ENCODE measurements around the gene WTAP. TPM values are rescaled to one million over a fixed set of nuclear protein-coding genes. Genes with fewer than 3 reads are reported as not detected.

Gene WTAP
- total RNA-seq (10 to 100 TPM; 34.9 to 43.8 TPM), polyA plus RNA-seq (10 to 100 TPM; 21.0 to 38.0 TPM)

DNA sequence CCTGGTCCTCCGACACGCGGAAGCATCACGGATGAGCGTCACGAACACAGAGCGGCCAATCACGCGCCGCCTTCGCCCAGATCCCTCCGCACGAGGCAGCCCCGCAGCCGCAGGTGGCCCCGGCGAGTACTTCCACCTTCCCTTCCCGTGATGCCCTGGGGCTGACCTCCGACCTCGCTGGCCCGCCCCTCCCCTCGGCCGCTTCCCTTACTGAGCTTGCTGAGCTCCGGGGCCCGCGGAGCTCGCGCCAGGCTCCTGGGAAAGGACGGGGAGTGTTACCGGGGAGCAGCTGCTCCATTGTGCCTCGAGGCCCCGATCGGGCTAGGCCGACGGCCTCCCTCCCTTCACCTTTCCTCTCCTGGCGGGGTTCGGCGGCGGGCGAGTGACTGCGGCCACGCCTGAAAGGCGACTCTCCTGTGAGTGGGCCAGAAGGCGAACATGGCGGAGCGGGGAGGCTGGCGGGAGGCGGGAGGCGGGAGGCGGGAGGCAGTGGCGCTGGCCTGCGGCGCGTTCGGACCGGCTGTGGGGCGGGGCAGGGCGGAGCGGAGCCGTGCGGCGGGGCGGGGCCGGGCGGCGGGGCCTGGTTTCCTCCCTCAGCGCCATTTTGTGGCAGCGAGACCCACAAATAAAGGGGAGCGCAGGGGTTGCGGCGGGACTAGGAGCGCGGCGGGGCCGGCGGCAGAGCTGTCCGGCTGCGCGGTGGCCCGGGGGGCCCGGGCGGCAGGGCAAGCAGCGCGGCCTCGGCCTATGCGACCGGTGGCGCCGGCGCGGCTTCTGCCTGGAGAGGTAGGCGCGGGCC lies at the start of gene WTAP:
TSS of gene WTAP (plus strand) at position 589 of the 799 bp plus-strand sequence. CDS start 8,760 bp downstream, outside the sequence.
- TF ChIP-seq GABPA (IDR thresholded peaks at IDR 0.05 in 1 of 2, conservative IDR thresholded peaks at IDR 0.05 in 1 of 2) (peak in 1 of 2 donors; percentile 71), NR2F2 (IDR thresholded peaks at IDR 0.05) (peak; percentile 81), RXRA (IDR thresholded peaks at IDR 0.05) (peak; percentile 65 to 74), SP1 (IDR thresholded peaks at IDR 0.05) (peak; percentile 79), EGR1 (IDR thresholded peaks at IDR 0.05; ENCODE audit: low read depth in 2 of 2) (peak in 1 of 2 donors; percentile 32), TAF1 (conservative IDR thresholded peaks at IDR 0.05) (peak; percentile 42), HNF4A (conservative IDR thresholded peaks at IDR 0.05) (peak in 1 of 2 donors; percentile 50), FOXA1 (IDR thresholded peaks at IDR 0.05) (no peak), HNF4G (IDR thresholded peaks at IDR 0.05) (no peak), RAD21 (IDR thresholded peaks at IDR 0.05) (peak; percentile 9 to 40), YY1 (IDR thresholded peaks at IDR 0.05) (peak; percentile 93), JUND (IDR thresholded peaks at IDR 0.05) (peak in 1 of 2 donors; percentile 15), FOXA2 (IDR thresholded peaks at IDR 0.05) (peak; percentile 22)
- TF ChIP-seq, protein P1, sequence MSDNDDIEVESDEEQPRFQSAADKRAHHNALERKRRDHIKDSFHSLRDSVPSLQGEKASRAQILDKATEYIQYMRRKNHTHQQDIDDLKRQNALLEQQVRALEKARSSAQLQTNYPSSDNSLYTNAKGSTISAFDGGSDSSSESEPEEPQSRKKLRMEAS (IDR thresholded peaks at IDR 0.05) = peak; percentile 89
- TF ChIP-seq, protein P2, sequence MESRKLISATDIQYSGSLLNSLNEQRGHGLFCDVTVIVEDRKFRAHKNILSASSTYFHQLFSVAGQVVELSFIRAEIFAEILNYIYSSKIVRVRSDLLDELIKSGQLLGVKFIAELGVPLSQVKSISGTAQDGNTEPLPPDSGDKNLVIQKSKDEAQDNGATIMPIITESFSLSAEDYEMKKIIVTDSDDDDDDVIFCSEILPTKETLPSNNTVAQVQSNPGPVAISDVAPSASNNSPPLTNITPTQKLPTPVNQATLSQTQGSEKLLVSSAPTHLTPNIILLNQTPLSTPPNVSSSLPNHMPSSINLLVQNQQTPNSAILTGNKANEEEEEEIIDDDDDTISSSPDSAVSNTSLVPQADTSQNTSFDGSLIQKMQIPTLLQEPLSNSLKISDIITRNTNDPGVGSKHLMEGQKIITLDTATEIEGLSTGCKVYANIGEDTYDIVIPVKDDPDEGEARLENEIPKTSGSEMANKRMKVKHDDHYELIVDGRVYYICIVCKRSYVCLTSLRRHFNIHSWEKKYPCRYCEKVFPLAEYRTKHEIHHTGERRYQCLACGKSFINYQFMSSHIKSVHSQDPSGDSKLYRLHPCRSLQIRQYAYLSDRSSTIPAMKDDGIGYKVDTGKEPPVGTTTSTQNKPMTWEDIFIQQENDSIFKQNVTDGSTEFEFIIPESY (IDR thresholded peaks at IDR 0.05) = no peak
- TF ChIP-seq, protein P3, sequence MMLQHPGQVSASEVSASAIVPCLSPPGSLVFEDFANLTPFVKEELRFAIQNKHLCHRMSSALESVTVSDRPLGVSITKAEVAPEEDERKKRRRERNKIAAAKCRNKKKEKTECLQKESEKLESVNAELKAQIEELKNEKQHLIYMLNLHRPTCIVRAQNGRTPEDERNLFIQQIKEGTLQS (IDR thresholded peaks at IDR 0.05) = no peak
- TF ChIP-seq, protein P4, sequence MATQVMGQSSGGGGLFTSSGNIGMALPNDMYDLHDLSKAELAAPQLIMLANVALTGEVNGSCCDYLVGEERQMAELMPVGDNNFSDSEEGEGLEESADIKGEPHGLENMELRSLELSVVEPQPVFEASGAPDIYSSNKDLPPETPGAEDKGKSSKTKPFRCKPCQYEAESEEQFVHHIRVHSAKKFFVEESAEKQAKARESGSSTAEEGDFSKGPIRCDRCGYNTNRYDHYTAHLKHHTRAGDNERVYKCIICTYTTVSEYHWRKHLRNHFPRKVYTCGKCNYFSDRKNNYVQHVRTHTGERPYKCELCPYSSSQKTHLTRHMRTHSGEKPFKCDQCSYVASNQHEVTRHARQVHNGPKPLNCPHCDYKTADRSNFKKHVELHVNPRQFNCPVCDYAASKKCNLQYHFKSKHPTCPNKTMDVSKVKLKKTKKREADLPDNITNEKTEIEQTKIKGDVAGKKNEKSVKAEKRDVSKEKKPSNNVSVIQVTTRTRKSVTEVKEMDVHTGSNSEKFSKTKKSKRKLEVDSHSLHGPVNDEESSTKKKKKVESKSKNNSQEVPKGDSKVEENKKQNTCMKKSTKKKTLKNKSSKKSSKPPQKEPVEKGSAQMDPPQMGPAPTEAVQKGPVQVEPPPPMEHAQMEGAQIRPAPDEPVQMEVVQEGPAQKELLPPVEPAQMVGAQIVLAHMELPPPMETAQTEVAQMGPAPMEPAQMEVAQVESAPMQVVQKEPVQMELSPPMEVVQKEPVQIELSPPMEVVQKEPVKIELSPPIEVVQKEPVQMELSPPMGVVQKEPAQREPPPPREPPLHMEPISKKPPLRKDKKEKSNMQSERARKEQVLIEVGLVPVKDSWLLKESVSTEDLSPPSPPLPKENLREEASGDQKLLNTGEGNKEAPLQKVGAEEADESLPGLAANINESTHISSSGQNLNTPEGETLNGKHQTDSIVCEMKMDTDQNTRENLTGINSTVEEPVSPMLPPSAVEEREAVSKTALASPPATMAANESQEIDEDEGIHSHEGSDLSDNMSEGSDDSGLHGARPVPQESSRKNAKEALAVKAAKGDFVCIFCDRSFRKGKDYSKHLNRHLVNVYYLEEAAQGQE (IDR thresholded peaks at IDR 0.05) = peak; percentile 93
- TF ChIP-seq, protein P5, sequence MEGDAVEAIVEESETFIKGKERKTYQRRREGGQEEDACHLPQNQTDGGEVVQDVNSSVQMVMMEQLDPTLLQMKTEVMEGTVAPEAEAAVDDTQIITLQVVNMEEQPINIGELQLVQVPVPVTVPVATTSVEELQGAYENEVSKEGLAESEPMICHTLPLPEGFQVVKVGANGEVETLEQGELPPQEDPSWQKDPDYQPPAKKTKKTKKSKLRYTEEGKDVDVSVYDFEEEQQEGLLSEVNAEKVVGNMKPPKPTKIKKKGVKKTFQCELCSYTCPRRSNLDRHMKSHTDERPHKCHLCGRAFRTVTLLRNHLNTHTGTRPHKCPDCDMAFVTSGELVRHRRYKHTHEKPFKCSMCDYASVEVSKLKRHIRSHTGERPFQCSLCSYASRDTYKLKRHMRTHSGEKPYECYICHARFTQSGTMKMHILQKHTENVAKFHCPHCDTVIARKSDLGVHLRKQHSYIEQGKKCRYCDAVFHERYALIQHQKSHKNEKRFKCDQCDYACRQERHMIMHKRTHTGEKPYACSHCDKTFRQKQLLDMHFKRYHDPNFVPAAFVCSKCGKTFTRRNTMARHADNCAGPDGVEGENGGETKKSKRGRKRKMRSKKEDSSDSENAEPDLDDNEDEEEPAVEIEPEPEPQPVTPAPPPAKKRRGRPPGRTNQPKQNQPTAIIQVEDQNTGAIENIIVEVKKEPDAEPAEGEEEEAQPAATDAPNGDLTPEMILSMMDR (IDR thresholded peaks at IDR 0.05; ENCODE audit: low read depth, low read length, missing input control) = no peak
- under 1% methylated on average over 93 of the region's 93 CpGs for WGBS
- H3K4me1 ChIP-seq (ENCODE audit: control insufficient read depth in 4 of 4, insufficient read depth in 4 of 4, low read length in 3 of 4) = peaks cover 2 to 28% (median 18%) of the 10 kb centered on the region in 4 donors

More for the DNA sequence above, at the start of gene WTAP:
- H3K27ac ChIP-seq (ENCODE audit: low read depth in 1 of 2, low read length in 2 of 2) = peak within 1 kb of the TSS; percentile 86 to 99
- peak within 1 kb of the TSS; percentile 96 to 98 for H3K9ac ChIP-seq (ENCODE audit: low read depth in 1 of 2, low read length in 2 of 2)
- no peaks in the 10 kb centered on the region for H3K9me3 ChIP-seq (ENCODE audit: control insufficient read depth in 4 of 4, low read length in 3 of 4)
- H3K27me3 ChIP-seq (ENCODE audit: control insufficient read depth in 4 of 4, insufficient read depth in 4 of 4, low read length in 3 of 4) = no peaks in the 10 kb centered on the region
- peak within 1 kb of the TSS; percentile 77 to 97 (median 86) for H3K4me3 ChIP-seq (ENCODE audit: low read depth in 1 of 3, low read length in 3 of 3)
- DNase-seq (ENCODE audit: low spot score) = peak; percentile 94
- peaks cover 0 to 2% (median 0%) of the 10 kb centered on the region in 4 donors for H3K36me3 ChIP-seq (ENCODE audit: control insufficient read depth in 4 of 4, insufficient read depth in 3 of 4, low read depth in 1 of 4, low read length in 3 of 4)

Data from liver (tissue), 9 donors.